ENCODE data around the gene EDNRA.

DNA sequence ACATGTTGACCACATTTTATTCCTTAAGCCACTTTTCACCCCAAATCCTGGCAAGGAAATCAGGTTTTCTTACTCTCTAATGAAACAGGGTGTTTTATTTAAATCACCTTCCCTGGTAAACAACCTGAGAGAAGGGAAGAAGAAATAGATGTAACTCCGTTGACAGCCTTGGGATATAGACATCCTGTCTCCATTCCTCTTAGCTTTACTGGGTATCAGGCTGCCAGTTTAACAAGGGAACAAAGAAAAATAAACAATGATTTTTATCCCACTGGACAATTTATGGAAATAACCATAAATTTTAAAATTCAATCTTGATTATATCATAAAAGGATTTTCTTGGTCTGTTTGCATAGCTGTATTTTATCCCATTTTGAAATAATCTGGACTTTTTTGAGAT is 49.2 kb downstream of the EDNRA start:
- TF ChIP-seq, protein P1, sequence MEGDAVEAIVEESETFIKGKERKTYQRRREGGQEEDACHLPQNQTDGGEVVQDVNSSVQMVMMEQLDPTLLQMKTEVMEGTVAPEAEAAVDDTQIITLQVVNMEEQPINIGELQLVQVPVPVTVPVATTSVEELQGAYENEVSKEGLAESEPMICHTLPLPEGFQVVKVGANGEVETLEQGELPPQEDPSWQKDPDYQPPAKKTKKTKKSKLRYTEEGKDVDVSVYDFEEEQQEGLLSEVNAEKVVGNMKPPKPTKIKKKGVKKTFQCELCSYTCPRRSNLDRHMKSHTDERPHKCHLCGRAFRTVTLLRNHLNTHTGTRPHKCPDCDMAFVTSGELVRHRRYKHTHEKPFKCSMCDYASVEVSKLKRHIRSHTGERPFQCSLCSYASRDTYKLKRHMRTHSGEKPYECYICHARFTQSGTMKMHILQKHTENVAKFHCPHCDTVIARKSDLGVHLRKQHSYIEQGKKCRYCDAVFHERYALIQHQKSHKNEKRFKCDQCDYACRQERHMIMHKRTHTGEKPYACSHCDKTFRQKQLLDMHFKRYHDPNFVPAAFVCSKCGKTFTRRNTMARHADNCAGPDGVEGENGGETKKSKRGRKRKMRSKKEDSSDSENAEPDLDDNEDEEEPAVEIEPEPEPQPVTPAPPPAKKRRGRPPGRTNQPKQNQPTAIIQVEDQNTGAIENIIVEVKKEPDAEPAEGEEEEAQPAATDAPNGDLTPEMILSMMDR (IDR thresholded peaks at IDR 0.05 in 2 of 3, conservative IDR thresholded peaks at IDR 0.05 in 1 of 3; ENCODE audit: insufficient read depth in 2 of 3, low read depth in 1 of 3, low read length in 3 of 3): no peak
- TF ChIP-seq JUN (IDR thresholded peaks at IDR 0.05; ENCODE audit: borderline replicate concordance, low read depth, low read length): no peak
- TF ChIP-seq JUN (CRISPR knock-in tag; IDR thresholded peaks at IDR 0.05; ENCODE audit: borderline replicate concordance): no peak
- TF ChIP-seq HDAC2 (IDR thresholded peaks at IDR 0.05): no peak
- TF ChIP-seq, protein P2, sequence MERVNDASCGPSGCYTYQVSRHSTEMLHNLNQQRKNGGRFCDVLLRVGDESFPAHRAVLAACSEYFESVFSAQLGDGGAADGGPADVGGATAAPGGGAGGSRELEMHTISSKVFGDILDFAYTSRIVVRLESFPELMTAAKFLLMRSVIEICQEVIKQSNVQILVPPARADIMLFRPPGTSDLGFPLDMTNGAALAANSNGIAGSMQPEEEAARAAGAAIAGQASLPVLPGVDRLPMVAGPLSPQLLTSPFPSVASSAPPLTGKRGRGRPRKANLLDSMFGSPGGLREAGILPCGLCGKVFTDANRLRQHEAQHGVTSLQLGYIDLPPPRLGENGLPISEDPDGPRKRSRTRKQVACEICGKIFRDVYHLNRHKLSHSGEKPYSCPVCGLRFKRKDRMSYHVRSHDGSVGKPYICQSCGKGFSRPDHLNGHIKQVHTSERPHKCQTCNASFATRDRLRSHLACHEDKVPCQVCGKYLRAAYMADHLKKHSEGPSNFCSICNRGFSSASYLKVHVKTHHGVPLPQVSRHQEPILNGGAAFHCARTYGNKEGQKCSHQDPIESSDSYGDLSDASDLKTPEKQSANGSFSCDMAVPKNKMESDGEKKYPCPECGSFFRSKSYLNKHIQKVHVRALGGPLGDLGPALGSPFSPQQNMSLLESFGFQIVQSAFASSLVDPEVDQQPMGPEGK (CRISPR knock-in tag; IDR thresholded peaks at IDR 0.05; ENCODE audit: borderline replicate concordance): no peak
- TF ChIP-seq KDM5B (IDR thresholded peaks at IDR 0.05; ENCODE audit: insufficient replicate concordance, low read depth, low read length): no peak
- no peak for TF ChIP-seq JUND (IDR thresholded peaks at IDR 0.05; ENCODE audit: borderline replicate concordance, low read depth, low read length)
- TF ChIP-seq JUND (tag; IDR thresholded peaks at IDR 0.05; ENCODE audit: borderline replicate concordance, low read depth, low read length): no peak
- TF ChIP-seq HDAC6 (IDR thresholded peaks at IDR 0.05; ENCODE audit: low read depth, low read length): no peak
- TF ChIP-seq BRD4 (IDR thresholded peaks at IDR 0.05): no peak
- no peak for TF ChIP-seq SIX5 (IDR thresholded peaks at IDR 0.05; ENCODE audit: borderline replicate concordance in 1 of 2, insufficient read depth in 1 of 2, low read depth in 1 of 2, low read length in 2 of 2)
- no peak for TF ChIP-seq POLR2AphosphoS2 (IDR thresholded peaks at IDR 0.05; ENCODE audit: low read length)
- TF ChIP-seq ESRRA (IDR thresholded peaks at IDR 0.05; ENCODE audit: borderline replicate concordance, low read depth): no peak
- no peak for TF ChIP-seq BACH1 (tag; IDR thresholded peaks at IDR 0.05)
- no peak for TF ChIP-seq RAD21 (CRISPR knock-in tag; conservative IDR thresholded peaks at IDR 0.05 in 1 of 2, IDR thresholded peaks at IDR 0.05 in 1 of 2)
- TF ChIP-seq TEAD4 (IDR thresholded peaks at IDR 0.05; ENCODE audit: low read length): no peak
- TF ChIP-seq TEAD4 (CRISPR knock-in tag; IDR thresholded peaks at IDR 0.05; ENCODE audit: borderline replicate concordance): no peak
